GM19438 (cell line): ENCODE measurements around the gene LMCD1.

Source experiments
- ATAC-seq: cut with Tn5 transposase; IDR thresholded peaks from one replicate; pipeline ENCODE4 v1.9.1; 2021; ENCODE audit warnings: low read depth; ENCODE audit not compliant: unreplicated experiment

Gene LMCD1

GRCh38 chr3:8608041-8608790, 106.6 kb downstream of the LMCD1 start:
- ATAC-seq = no peak

GRCh38 chr3:8608791-8609467, 107.3 kb downstream of the LMCD1 start:
- no peak for ATAC-seq

GRCh38 chr3:8610951-8611350, 109.3 kb downstream of the LMCD1 start:
- no peak for ATAC-seq

GRCh38 chr3:8617921-8618320, 116.3 kb downstream of the LMCD1 start:
- no peak for ATAC-seq

- ATAC-seq = no peak
Measured at GRCh38 chr3:8618950-8619349, 117.3 kb downstream of the LMCD1 start.

- no peak for ATAC-seq
Measured at GRCh38 chr3:8619548-8619947, 117.9 kb downstream of the LMCD1 start.

- ATAC-seq = no peak
Measured at GRCh38 chr3:8621141-8621540, 119.5 kb downstream of the LMCD1 start.

- ATAC-seq = no peak
Measured at GRCh38 chr3:8621872-8622271, 120.2 kb downstream of the LMCD1 start.

GRCh38 chr3:8622873-8623691, 121.5 kb downstream of the LMCD1 start:
- ATAC-seq = peak; percentile 93

GRCh38 chr3:8623741-8624140, 122.1 kb downstream of the LMCD1 start:
- ATAC-seq = no peak
